HEK293T (cell line): ENCODE data around the gene CCNI2.

ENCODE experiments used
- CTCF ChIA-PET: fragments of 350-600 bp; formaldehyde crosslinking; extraction: SDS; loops from one replicate; lab custom pipeline; 2021; ENCODE audit warnings: antibody characterized with exemption, inconsistent platforms; lab: Yijun Ruan, JAX
- POLR2A ChIA-PET: fragments of 350-600 bp; formaldehyde crosslinking; extraction: SDS; loops from one replicate; lab custom pipeline; 2020; ENCODE audit warnings: antibody characterized with exemption, inconsistent platforms; lab: Yijun Ruan, JAX
- DNase-seq: peaks from one replicate; pipeline ENCODE4 v3.0.0; 2012; ENCODE audit warnings: mixed read lengths; ENCODE audit errors: extremely low spot score
- ARNT ChIP-seq: fragments of 450-650 bp; IDR thresholded peaks from 2 replicates; pipeline ENCODE4 v1.6.1; 2017; ENCODE audit warnings: mild to moderate bottlenecking
- BHLHE40 ChIP-seq: fragments of 450-650 bp; IDR thresholded peaks from 2 replicates; pipeline ENCODE4 v1.6.1; 2016; ENCODE audit warnings: mild to moderate bottlenecking, moderate library complexity, borderline replicate concordance
- CTBP1 ChIP-seq: fragments of 450-650 bp; IDR thresholded peaks from 2 replicates; pipeline ENCODE4 v1.6.1; 2016; ENCODE audit warnings: borderline replicate concordance
- ELF4 ChIP-seq: fragments of 450-650 bp; IDR thresholded peaks from 2 replicates; pipeline ENCODE4 v1.6.1; 2017; ENCODE audit warnings: antibody characterized with exemption
- FOXA1 ChIP-seq: fragments of 450-650 bp; IDR thresholded peaks from 2 replicates; pipeline ENCODE4 v1.6.1; 2016; ENCODE audit warnings: mild to moderate bottlenecking
- FOXK2 ChIP-seq: fragments of 450-650 bp; IDR thresholded peaks from 2 replicates; pipeline ENCODE4 v1.6.1; 2016; ENCODE audit warnings: mild to moderate bottlenecking
- FOXM1 ChIP-seq: fragments of 450-650 bp; IDR thresholded peaks from 2 replicates; pipeline ENCODE4 v1.6.1; 2017; ENCODE audit warnings: mild to moderate bottlenecking, borderline replicate concordance
- HDGF ChIP-seq: fragments of 450-650 bp; IDR thresholded peaks from 2 replicates; pipeline ENCODE4 v1.6.1; 2017; ENCODE audit warnings: antibody characterized with exemption, borderline replicate concordance
- L3MBTL2 ChIP-seq: fragments of 450-650 bp; conservative IDR thresholded peaks from 2 replicates; pipeline ENCODE4 v1.6.1; 2016; ENCODE audit warnings: mild to moderate bottlenecking
- LEF1 ChIP-seq: fragments of 450-650 bp; IDR thresholded peaks from 2 replicates; pipeline ENCODE4 v1.6.1; 2017; ENCODE audit warnings: mild to moderate bottlenecking, borderline replicate concordance
- NFRKB ChIP-seq: fragments of 450-650 bp; IDR thresholded peaks from 2 replicates; pipeline ENCODE4 v1.6.1; 2016; ENCODE audit warnings: mild to moderate bottlenecking, moderate library complexity
- SP1 ChIP-seq: fragments of 450-650 bp; IDR thresholded peaks from 2 replicates; pipeline ENCODE4 v1.6.1; 2017
- SUZ12 ChIP-seq: fragments of 450-650 bp; IDR thresholded peaks from 2 replicates; pipeline ENCODE4 v1.6.1; 2016; ENCODE audit warnings: mild to moderate bottlenecking
- TARDBP ChIP-seq: fragments of 450-650 bp; IDR thresholded peaks from 2 replicates; pipeline ENCODE4 v1.6.1; 2016
- ZNF384 ChIP-seq: fragments of 450-650 bp; IDR thresholded peaks from 2 replicates; pipeline ENCODE4 v1.6.1; 2016
- TF ChIP-seq, protein P1 (sequence below): fragments of 450-650 bp; IDR thresholded peaks from 2 replicates; pipeline ENCODE4 v1.6.1; 2016

The CCNI2 gene

DNA sequence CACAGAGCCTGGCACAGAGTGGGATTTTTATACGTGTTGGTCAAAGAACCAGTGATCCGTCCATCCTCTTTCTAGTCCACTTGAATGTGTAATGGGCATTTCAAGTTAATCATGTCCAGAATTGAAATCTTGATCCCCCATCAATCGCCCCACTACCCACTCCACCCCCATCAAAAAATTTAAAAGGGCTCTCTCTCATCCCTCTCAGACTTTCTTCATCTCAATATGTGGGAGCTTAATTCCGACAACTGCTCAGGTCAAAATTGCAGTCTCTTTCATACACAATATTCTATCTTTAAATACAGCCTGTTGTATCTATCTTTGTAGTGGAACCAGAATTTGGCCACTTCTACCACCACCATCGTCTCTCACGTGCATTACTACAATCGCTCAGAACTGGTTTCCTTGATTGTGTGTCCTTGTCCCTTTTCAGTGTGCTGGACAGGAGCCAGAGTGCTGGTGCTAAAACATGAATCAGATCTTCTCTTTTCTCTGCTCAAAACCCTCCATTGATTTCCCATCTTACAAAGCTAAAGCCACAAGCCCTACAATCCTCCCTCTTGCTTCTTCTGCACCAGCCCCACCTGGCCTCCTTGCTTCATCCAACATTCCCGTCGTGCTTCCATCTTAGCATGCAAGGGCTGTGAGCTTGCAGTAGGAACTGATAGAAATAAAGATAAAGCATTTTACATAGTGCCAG is 9.1 kb upstream of the CCNI2 start:
- DNase-seq: no peak
- TF ChIP-seq L3MBTL2: no peak
- TF ChIP-seq SP1: no peak
- no peak for TF ChIP-seq HDGF
- no peak for TF ChIP-seq NFRKB
- ChIA-PET POLR2A (interaction anchor here (0.5 to 2.6 kb wide), 29 partner anchors 8 to 445 kb away, joined by 3 to 16 read pairs (median 4); partner anchors contain the start of genes CCNI2, RAD50, SEPTIN8 and SOWAHA), CTCF (interaction anchor here (0.7 to 1.2 kb wide), 4 partner anchors 9 to 82 kb away, joined by 4 to 7 read pairs (median 4); partner anchors contain the start of gene CCNI2)

DNA sequence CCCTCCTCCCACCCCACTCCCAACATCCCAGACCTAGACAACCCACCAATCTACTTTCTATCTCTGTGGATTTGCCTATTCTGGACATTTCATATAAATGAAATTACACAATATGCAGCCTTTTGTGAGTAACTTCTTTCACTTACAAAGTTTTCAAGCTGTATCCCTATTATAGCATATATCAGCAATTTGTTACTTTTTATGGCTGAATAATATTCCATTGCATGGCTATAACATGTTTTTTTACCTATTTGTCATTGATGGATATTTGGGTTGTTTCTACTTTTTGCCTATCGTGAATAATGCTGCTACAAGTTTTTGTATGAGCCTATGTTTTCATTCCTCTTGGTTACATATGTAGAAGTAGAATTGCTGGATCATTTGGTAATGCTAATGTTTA is 8.0 kb upstream of the CCNI2 start:
- DNase-seq: no peak
- CTCF ChIA-PET: no interaction called here
- POLR2A ChIA-PET: no interaction called here

DNA sequence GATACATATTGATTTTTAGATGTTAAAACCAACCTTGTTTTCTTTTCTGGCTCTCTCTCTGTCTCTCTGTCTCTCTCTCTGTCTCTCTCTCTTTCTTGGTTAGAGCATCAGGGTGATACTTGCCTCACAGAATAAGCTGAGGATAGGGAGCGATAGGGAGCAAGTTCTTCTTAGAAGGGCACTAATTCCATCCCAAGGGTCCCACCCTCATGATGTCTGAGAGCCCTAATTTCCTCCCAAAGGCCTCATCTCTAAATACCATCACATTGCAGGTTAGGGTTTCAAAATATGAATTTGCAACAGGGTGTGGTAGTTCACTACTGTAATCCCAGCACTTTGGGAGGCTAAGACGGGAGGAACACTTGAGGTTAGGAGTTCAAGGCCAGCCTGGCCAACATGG is 5.1 kb upstream of the CCNI2 start:
- ChIA-PET CTCF (no interaction called here), POLR2A (no interaction called here)
- TF ChIP-seq ARNT (no peak), TARDBP (no peak)
- DNase-seq: no peak

More for the DNA sequence above, 8.0 kb upstream of the CCNI2 start:
- TF ChIP-seq FOXK2: no peak
- no peak for TF ChIP-seq SUZ12
- no peak for TF ChIP-seq HDGF
- no peak for TF ChIP-seq BHLHE40
- TF ChIP-seq LEF1: no peak
- TF ChIP-seq ZNF384: no peak
- TF ChIP-seq NFRKB: no peak
- no peak for TF ChIP-seq ELF4
- TF ChIP-seq FOXM1: no peak
- no peak for TF ChIP-seq L3MBTL2
- TF ChIP-seq TARDBP: no peak
- no peak for TF ChIP-seq SP1
- TF ChIP-seq ARNT: no peak
- TF ChIP-seq CTBP1: no peak

DNA sequence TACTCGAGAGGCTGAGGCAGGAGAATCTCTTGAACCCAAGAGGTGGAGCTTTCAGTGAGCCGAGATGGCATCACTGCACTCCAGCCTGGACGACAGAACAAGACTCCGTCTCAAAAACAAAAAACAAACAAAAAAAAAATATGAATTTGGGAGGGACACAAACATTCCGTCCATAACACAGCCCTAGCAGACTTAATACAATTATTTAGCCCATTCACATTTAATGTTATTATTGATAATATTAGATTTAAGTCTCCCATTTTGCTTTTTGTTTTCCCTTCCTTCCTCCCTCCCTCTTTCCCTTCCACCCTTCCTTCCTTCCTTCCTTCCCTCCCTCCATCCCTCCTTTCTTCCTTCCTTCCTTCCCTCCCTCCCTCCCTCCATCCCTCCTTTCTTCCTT is 4.6 kb upstream of the CCNI2 start:
- TF ChIP-seq ELF4: no peak
- TF ChIP-seq LEF1: no peak
- TF ChIP-seq NFRKB: no peak
- no peak for TF ChIP-seq BHLHE40
- TF ChIP-seq FOXK2: no peak
- no peak for TF ChIP-seq TARDBP
- TF ChIP-seq ZNF384: no peak
- no peak for TF ChIP-seq HDGF
- TF ChIP-seq SUZ12: no peak
- TF ChIP-seq CTBP1: no peak
- TF ChIP-seq, protein P1, sequence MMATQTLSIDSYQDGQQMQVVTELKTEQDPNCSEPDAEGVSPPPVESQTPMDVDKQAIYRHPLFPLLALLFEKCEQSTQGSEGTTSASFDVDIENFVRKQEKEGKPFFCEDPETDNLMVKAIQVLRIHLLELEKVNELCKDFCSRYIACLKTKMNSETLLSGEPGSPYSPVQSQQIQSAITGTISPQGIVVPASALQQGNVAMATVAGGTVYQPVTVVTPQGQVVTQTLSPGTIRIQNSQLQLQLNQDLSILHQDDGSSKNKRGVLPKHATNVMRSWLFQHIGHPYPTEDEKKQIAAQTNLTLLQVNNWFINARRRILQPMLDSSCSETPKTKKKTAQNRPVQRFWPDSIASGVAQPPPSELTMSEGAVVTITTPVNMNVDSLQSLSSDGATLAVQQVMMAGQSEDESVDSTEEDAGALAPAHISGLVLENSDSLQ: no peak
- TF ChIP-seq FOXM1: no peak
- no peak for TF ChIP-seq L3MBTL2
- no peak for DNase-seq
- POLR2A ChIA-PET: no interaction called here
- CTCF ChIA-PET: no interaction called here

DNA sequence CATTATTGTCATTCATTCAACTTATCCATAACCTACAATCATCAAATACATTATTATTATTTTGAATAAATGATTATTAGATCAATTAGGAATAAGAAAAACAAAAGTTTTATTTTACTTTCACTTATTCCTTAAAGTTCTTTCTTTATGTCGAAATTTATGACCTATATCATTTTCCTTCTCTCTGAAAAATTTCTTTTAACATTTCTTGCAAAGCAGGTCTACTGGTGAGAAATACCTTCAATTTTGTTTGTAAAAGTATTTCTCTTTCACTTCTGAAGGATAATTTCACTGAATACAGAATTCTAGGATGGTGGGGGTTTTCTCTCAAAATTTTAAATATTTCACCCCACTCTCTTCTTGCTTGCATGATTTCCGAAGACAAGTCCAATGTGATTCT is 2.6 kb upstream of the CCNI2 start:
- DNase-seq: no peak
- TF ChIP-seq SUZ12: no peak
- TF ChIP-seq BHLHE40: no peak
- TF ChIP-seq SP1: no peak
- no peak for TF ChIP-seq FOXM1
- TF ChIP-seq L3MBTL2: no peak
- no peak for TF ChIP-seq ZNF384
- TF ChIP-seq HDGF: no peak
- no peak for TF ChIP-seq CTBP1
- TF ChIP-seq, protein P1: no peak
- TF ChIP-seq TARDBP: no peak
- no peak for TF ChIP-seq LEF1
- TF ChIP-seq ARNT: no peak
- no peak for TF ChIP-seq FOXA1
- TF ChIP-seq FOXK2: no peak
- ChIA-PET POLR2A (no interaction called here), CTCF (interaction anchor here (0.6 to 0.9 kb wide), 2 partner anchors 9 to 10 kb away, joined by 3 to 4 read pairs; no protein-coding TSS in a partner anchor)

DNA sequence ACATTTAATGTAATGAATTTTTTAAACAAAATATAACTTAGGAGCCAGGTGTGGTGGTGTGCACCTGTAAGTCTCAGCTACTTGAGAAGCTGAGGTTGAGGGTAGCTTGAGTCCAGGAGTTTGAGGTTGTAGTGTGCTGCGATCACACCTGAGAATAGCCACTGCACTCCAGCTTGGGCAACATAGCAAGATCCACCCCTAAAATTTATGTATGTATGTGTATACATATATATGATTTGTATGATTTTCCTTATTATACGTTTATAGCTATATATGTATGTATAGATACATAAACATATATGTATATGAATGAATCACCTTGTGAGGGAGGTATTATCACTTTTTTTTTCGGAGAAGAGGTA is 653 bp upstream of the CCNI2 start:
- TF ChIP-seq BHLHE40: no peak
- TF ChIP-seq L3MBTL2: no peak
- no peak for TF ChIP-seq SP1
- no peak for TF ChIP-seq NFRKB
- no peak for TF ChIP-seq HDGF
- no peak for TF ChIP-seq FOXM1
- TF ChIP-seq ELF4: no peak
- no peak for TF ChIP-seq LEF1
- TF ChIP-seq TARDBP: no peak
- no peak for TF ChIP-seq CTBP1
- TF ChIP-seq, protein P1: no peak
- TF ChIP-seq FOXA1: no peak
- TF ChIP-seq SUZ12: no peak
- no peak for TF ChIP-seq ARNT
- no peak for TF ChIP-seq ZNF384
- no peak for TF ChIP-seq FOXK2
- ChIA-PET POLR2A (interaction anchor here (0.6 to 1.3 kb wide), 5 partner anchors 9 to 29 kb away, joined by 3 to 12 read pairs (median 4); partner anchors contain the start of gene KIF3A), CTCF (interaction anchor here (0.6 to 2.2 kb wide), 11 partner anchors 9 to 128 kb away, joined by 3 to 12 read pairs (median 4); partner anchors contain the start of gene KIF3A)
- no peak for DNase-seq
